Uterus (tissue), 4 donors: Measurements from ENCODE around the gene VEPH1. TPM values are rescaled to one million over a fixed set of nuclear protein-coding genes. Genes with fewer than 3 reads are reported as not detected.

ENCODE experiments used
- DNase-seq, 2 donors: peaks; one replicate each; pipeline ENCODE4 v3.0.0-alpha.2; 2019 to 2020
- H3K27ac ChIP-seq, 2 donors: fragments of 200-600 bp; sonication (generic); 1 replicate in 1 of 2; 2 replicates in 1 of 2; pipeline ENCODE4 v1.5.1; 2016 to 2018
- H3K27me3 ChIP-seq, 2 donors: fragments of 200-600 bp; sonication (generic); one replicate each; pipeline ENCODE4 v1.5.1; 2018 to 2019; ENCODE audit warnings: control low read depth in 1 of 2
- H3K36me3 ChIP-seq, 2 donors: fragments of 200-600 bp; sonication (generic); one replicate each; pipeline ENCODE4 v1.5.1; 2019; ENCODE audit warnings: control low read depth in 1 of 2
- H3K4me1 ChIP-seq, 2 donors: fragments of 200-600 bp; sonication (generic); one replicate each; pipeline ENCODE4 v1.5.1; 2018 to 2019; ENCODE audit warnings: control low read depth in 1 of 2
- H3K4me3 ChIP-seq, 2 donors: fragments of 200-600 bp; sonication (generic); 1 replicate in 1 of 2; 2 replicates in 1 of 2; pipeline ENCODE4 v1.5.1; 2018 to 2019; ENCODE audit warnings: mild to moderate bottlenecking in 1 of 2
- H3K9me3 ChIP-seq, 2 donors: fragments of 200-600 bp; sonication (generic); one replicate each; pipeline ENCODE4 v1.5.1; 2019; ENCODE audit warnings: control low read depth in 1 of 2
- POLR2A ChIP-seq, 2 donors: fragments of 450-650 bp; IDR thresholded peaks; one replicate each; pipeline ENCODE4 v1.6.1; 2016; ENCODE audit warnings: antibody characterized with exemption in 2 of 2, mild to moderate bottlenecking in 1 of 2, moderate library complexity in 1 of 2
- intact Hi-C: fragments of 100-400 bp; cut with DNase I; formaldehyde crosslinking; loops from one replicate; pipeline ENCODE4 v1.15.1; 2023; ENCODE audit warnings: low total_unique reads
- total RNA-seq, 4 donors: library from RNA; depleted of rRNA in 3 of 4; stranded (reverse); fragments of >200 nt in 3 of 4; gene quantifications; one replicate each; pipeline versions ENCODE4 v1.1.0 to v1.2.4, GENCODE V29; 2014 to 2023
- TF ChIP-seq, protein P1 (sequence below), 4 experiments: fragments of 200-600 bp in 2 of 4; fragments of 450-650 bp in 2 of 4; sonication (generic) in 2 of 4; IDR thresholded peaks; one replicate each; pipeline ENCODE4 v1.5.1; 2016 to 2019; ENCODE audit warnings: antibody characterized with exemption in 4 of 4, mild to moderate bottlenecking in 2 of 4, moderate library complexity in 1 of 4
- donor health status: DM: yes; HTN: yes; CAD: no.

The VEPH1 gene
- total RNA-seq, 4 donors from 2014 or later = 12.2 TPM; not detected in 3

DNA sequence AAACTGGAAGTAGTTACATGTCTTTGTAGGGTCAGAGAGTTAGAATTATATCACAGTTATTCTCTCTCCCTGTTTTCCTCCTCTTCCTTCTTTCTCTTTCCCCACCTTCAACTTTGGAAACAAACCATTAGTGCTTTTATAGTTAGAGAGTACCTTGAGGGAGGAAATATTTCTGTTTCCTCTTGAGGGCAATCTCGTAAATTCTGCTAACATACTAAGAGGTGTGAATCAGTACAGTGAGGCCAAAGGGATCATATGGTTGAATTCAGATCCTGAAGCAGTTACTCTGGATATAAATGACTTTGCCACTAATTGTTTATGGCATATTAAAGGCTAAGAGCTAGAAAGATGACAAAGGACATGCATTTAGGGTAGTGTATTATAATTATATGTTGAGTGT is 283.0 kb downstream of the VEPH1 start:
- H3K4me3 ChIP-seq = no peak overlapping the region
- H3K27me3 ChIP-seq = no peaks in the 10 kb centered on the region
- H3K4me1 ChIP-seq = no peaks in the 10 kb centered on the region
- no peaks in the 10 kb centered on the region for H3K36me3 ChIP-seq
- DNase-seq = no peak
- no peaks in the 10 kb centered on the region for H3K9me3 ChIP-seq
- no peak overlapping the region for H3K27ac ChIP-seq
- TF ChIP-seq, protein P1, sequence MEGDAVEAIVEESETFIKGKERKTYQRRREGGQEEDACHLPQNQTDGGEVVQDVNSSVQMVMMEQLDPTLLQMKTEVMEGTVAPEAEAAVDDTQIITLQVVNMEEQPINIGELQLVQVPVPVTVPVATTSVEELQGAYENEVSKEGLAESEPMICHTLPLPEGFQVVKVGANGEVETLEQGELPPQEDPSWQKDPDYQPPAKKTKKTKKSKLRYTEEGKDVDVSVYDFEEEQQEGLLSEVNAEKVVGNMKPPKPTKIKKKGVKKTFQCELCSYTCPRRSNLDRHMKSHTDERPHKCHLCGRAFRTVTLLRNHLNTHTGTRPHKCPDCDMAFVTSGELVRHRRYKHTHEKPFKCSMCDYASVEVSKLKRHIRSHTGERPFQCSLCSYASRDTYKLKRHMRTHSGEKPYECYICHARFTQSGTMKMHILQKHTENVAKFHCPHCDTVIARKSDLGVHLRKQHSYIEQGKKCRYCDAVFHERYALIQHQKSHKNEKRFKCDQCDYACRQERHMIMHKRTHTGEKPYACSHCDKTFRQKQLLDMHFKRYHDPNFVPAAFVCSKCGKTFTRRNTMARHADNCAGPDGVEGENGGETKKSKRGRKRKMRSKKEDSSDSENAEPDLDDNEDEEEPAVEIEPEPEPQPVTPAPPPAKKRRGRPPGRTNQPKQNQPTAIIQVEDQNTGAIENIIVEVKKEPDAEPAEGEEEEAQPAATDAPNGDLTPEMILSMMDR (IDR thresholded peaks at IDR 0.05) = no peak
- no peak for TF ChIP-seq POLR2A (IDR thresholded peaks at IDR 0.05)
- intact Hi-C loops = no loop called here

DNA sequence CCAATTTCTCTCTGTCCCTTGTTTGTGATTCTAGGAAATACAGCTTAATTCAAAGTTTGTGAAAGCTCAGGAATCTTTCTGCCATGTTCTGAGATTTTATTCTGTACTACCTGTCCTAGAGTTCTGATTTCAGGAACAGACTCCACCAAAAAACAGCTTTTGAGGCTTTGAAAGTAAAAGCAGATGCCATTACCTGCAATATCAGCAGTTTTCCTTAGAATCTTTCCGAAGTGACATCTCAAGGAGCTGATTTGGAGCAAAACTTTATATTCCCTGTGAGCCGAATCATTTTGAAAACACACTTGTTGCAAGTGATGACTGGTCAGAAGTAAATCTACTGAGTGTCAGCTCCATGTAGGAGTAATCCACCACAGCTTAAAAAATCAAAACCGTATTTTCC is 284.0 kb downstream of the VEPH1 start:
- intact Hi-C loops = no loop called here
- no peaks in the 10 kb centered on the region for H3K9me3 ChIP-seq
- H3K27ac ChIP-seq = no peak overlapping the region
- no peak for TF ChIP-seq POLR2A (IDR thresholded peaks at IDR 0.05)
- TF ChIP-seq, protein P1 (IDR thresholded peaks at IDR 0.05) = no peak
- H3K27me3 ChIP-seq = no peaks in the 10 kb centered on the region
- no peak for DNase-seq
- H3K4me3 ChIP-seq = no peak overlapping the region
- H3K4me1 ChIP-seq = no peaks in the 10 kb centered on the region
- no peaks in the 10 kb centered on the region for H3K36me3 ChIP-seq

Other genes starting within 250 kb of the VEPH1 start
- 1 to 10 TPM in 1 of 4 donors, under 1 TPM in 1, not detected in 2; 0.82 to 7.9 TPM for gene PTX3, start 66.6 kb downstream of the VEPH1 start, total RNA-seq